H1 (cell line): ENCODE results near the gene APBA2. TPM values are rescaled to one million over a fixed set of nuclear protein-coding genes. Genes with fewer than 3 reads are reported as not detected.

Source experiments
- CTCF ChIA-PET: fragments of 300-600 bp; sonication (Branson Sonifier 250); formaldehyde crosslinking; loops from one replicate; lab custom pipeline; 2021; ENCODE audit not compliant: partially characterized antibody; lab: Charles Lee
- POLR2A ChIA-PET: fragments of 300-600 bp; sonication (Branson Sonifier 250); formaldehyde crosslinking; loops from one replicate; lab custom pipeline; 2021; ENCODE audit warnings: inconsistent platforms; ENCODE audit not compliant: partially characterized antibody; lab: Charles Lee
- DNase-seq, 2 experiments: peaks; one replicate each; pipeline versions ENCODE4 v3.0.0 to v3.0.0-alpha.2; 2010 to 2022; ENCODE audit warnings: low spot score in 2 of 2, low read depth in 1 of 2, mixed read lengths in 1 of 2
- FAIRE-seq: peaks from 2 replicates; lab custom pipeline; 2011; peaks lifted over from hg19 to GRCh38; lab: Jason Lieb, UNC
- H2AFZ ChIP-seq: 2 replicates; pipeline ENCODE4 v1.8.1; 2012; ENCODE audit warnings: low read length, inconsistent platforms
- H2AK5ac ChIP-seq: 2 replicates; pipeline ENCODE4 v1.6.1; 2013; ENCODE audit warnings: low read depth, low read length
- H2BK120ac ChIP-seq: replicated peaks from 2 replicates; pipeline ENCODE3; 2013; ENCODE audit warnings: low read depth, low read length, inconsistent platforms
- H2BK12ac ChIP-seq: 2 replicates; pipeline ENCODE4 v1.6.1; 2013; ENCODE audit warnings: low read depth, low read length
- H2BK15ac ChIP-seq: 2 replicates; pipeline ENCODE4 v1.6.1; 2013; ENCODE audit warnings: low read length
- H2BK20ac ChIP-seq: 2 replicates; pipeline ENCODE4 v1.6.1; 2013; ENCODE audit warnings: low read length
- H2BK5ac ChIP-seq: 2 replicates; pipeline ENCODE4 v1.6.1; 2013; ENCODE audit warnings: low read depth, low read length
- H3K14ac ChIP-seq: 2 replicates; pipeline ENCODE4 v1.6.1; 2013; ENCODE audit warnings: inconsistent platforms; ENCODE audit not compliant: insufficient read length
- H3K18ac ChIP-seq: 2 replicates; pipeline ENCODE4 v1.6.1; 2013; ENCODE audit warnings: low read length; ENCODE audit errors: extremely low read depth
- H3K23ac ChIP-seq: 2 replicates; pipeline ENCODE4 v1.6.1; 2013; ENCODE audit warnings: inconsistent platforms; ENCODE audit not compliant: insufficient read length
- H3K23me2 ChIP-seq: 2 replicates; pipeline ENCODE4 v1.6.1; 2013; ENCODE audit warnings: low read depth, low read length
- H3K27ac ChIP-seq: 2 replicates; pipeline ENCODE4 v1.6.1; 2011; ENCODE audit warnings: low read depth, low read length, inconsistent platforms
- H3K27me3 ChIP-seq, 4 experiments: replicated peaks in 1 of 4; 1 replicate in 1 of 4; 2 replicates in 3 of 4; pipeline versions ENCODE4 v1.6.1 to v1.8.1; 2011 to 2013; ENCODE audit warnings: low read length in 3 of 4, mild to moderate bottlenecking in 3 of 4, inconsistent platforms in 2 of 4, mixed read lengths in 2 of 4, moderate library complexity in 1 of 4; ENCODE audit not compliant: control insufficient read depth in 3 of 4, insufficient read depth in 3 of 4; ENCODE audit errors: extremely low read depth in 1 of 4
- H3K36me3 ChIP-seq, 4 experiments: 2 replicates each; pipeline versions ENCODE4 v1.6.1 to v1.8.1; 2011 to 2013; ENCODE audit warnings: mild to moderate bottlenecking in 4 of 4, low read length in 3 of 4, moderate library complexity in 2 of 4, control low read depth in 1 of 4, inconsistent platforms in 1 of 4; ENCODE audit not compliant: insufficient read depth in 4 of 4, control insufficient read depth in 2 of 4
- H3K4ac ChIP-seq: replicated peaks from 2 replicates; pipeline ENCODE3; 2013; ENCODE audit warnings: low read length, low read depth, mixed read lengths, inconsistent platforms; ENCODE audit not compliant: insufficient read length
- H3K4me1 ChIP-seq, 4 experiments: replicated peaks in 1 of 4; 1 replicate in 1 of 4; 2 replicates in 3 of 4; pipeline versions ENCODE4 v1.6.1 to v1.8.1; 2011 to 2013; ENCODE audit warnings: low read length in 3 of 4, inconsistent platforms in 2 of 4, mixed read lengths in 1 of 4; ENCODE audit not compliant: insufficient read depth in 4 of 4, control insufficient read depth in 3 of 4
- H3K4me2 ChIP-seq, 2 experiments: 2 replicates each; pipeline versions ENCODE4 v1.6.1 to v1.8.1; 2011 to 2013; ENCODE audit warnings: low read depth in 2 of 2, low read length in 2 of 2, control low read depth in 1 of 2, inconsistent platforms in 1 of 2, mild to moderate bottlenecking in 1 of 2; ENCODE audit not compliant: insufficient read depth in 1 of 2
- H3K4me3 ChIP-seq, 4 experiments: fragments of 200-600, 300-600 bp in 1 of 4; sonication (generic), shearing (Covaris generic), sonication (Bioruptor Twin) in 1 of 4; 2 replicates each; pipeline versions ENCODE4 v1.5.1 to v1.8.1; 2011 to 2016; ENCODE audit warnings: low read length in 4 of 4, low read depth in 3 of 4, control low read depth in 2 of 4, inconsistent platforms in 2 of 4, mild to moderate bottlenecking in 2 of 4, mixed read lengths in 1 of 4, moderate library complexity in 1 of 4; ENCODE audit not compliant: insufficient read depth in 2 of 4; ENCODE audit errors: extremely low read depth in 1 of 4
- H3K56ac ChIP-seq: replicated peaks from 2 replicates; pipeline ENCODE3; 2013; ENCODE audit warnings: low read depth, mild to moderate bottlenecking, mixed read lengths, low read length, inconsistent platforms; ENCODE audit not compliant: insufficient read length
- H3K79me1 ChIP-seq: 2 replicates; pipeline ENCODE4 v1.6.1; 2013; ENCODE audit warnings: low read depth, low read length, control low read depth
- H3K79me2 ChIP-seq, 2 experiments: 2 replicates each; pipeline versions ENCODE4 v1.6.1 to v1.8.1; 2012 to 2013; ENCODE audit warnings: low read length in 2 of 2, mild to moderate bottlenecking in 2 of 2, inconsistent platforms in 1 of 2; ENCODE audit not compliant: insufficient read depth in 2 of 2, control insufficient read depth in 1 of 2
- H3K9ac ChIP-seq, 4 experiments: replicated peaks in 1 of 4; 1 replicate in 1 of 4; 2 replicates in 3 of 4; pipeline versions ENCODE4 v1.6.1 to v1.8.1; 2011 to 2013; ENCODE audit warnings: low read depth in 3 of 4, low read length in 3 of 4, control low read depth in 2 of 4, mild to moderate bottlenecking in 2 of 4, moderate library complexity in 2 of 4, inconsistent platforms in 1 of 4; ENCODE audit errors: extremely low read depth in 1 of 4
- H3K9me3 ChIP-seq, 2 experiments: 2 replicates each; pipeline versions ENCODE4 v1.6.1 to v1.8.1; 2012 to 2013; ENCODE audit warnings: mild to moderate bottlenecking in 2 of 2, moderate library complexity in 2 of 2, control low read depth in 1 of 2, inconsistent platforms in 1 of 2, low read depth in 1 of 2, low read length in 1 of 2, mixed read lengths in 1 of 2; ENCODE audit not compliant: insufficient read depth in 2 of 2
- H4K20me1 ChIP-seq, 2 experiments: replicated peaks in 1 of 2; 2 replicates each; pipeline versions ENCODE3 to v1.8.1; 2011 to 2013; ENCODE audit warnings: inconsistent platforms in 2 of 2, low read length in 2 of 2, mild to moderate bottlenecking in 1 of 2; ENCODE audit not compliant: insufficient read depth in 2 of 2, control insufficient read depth in 1 of 2
- H4K5ac ChIP-seq: 2 replicates; pipeline ENCODE4 v1.6.1; 2013; ENCODE audit warnings: low read length, low read depth, mixed read lengths, inconsistent platforms; ENCODE audit not compliant: insufficient read length
- H4K8ac ChIP-seq: 2 replicates; pipeline ENCODE4 v1.8.0; 2013; ENCODE audit warnings: mild to moderate bottlenecking, moderate library complexity, low read length, inconsistent platforms; ENCODE audit not compliant: insufficient read depth; ENCODE audit errors: extremely low read depth
- H4K91ac ChIP-seq: replicated peaks from 2 replicates; pipeline ENCODE3; 2013; ENCODE audit warnings: low read length, mixed read lengths, inconsistent platforms; ENCODE audit not compliant: insufficient read length
- BACH1 ChIP-seq: IDR thresholded peaks from 2 replicates; pipeline ENCODE4 v1.6.1; 2012; ENCODE audit warnings: low read length, improper control_type of control experiment
- EZH2 ChIP-seq: fragments of 200-600 bp; sonication (generic); IDR thresholded peaks from 2 replicates; pipeline ENCODE4 v1.7.1; 2012; ENCODE audit warnings: low read depth, mild to moderate bottlenecking, moderate library complexity, low read length, inconsistent platforms; ENCODE audit not compliant: severe bottlenecking
- HDAC2 ChIP-seq, 2 experiments: fragments of 300-600 bp in 1 of 2; sonication (generic) in 1 of 2; IDR thresholded peaks; 2 replicates each; pipeline ENCODE4 v1.6.1; 2011 to 2012; ENCODE audit warnings: low read depth in 2 of 2, low read length in 2 of 2, mild to moderate bottlenecking in 2 of 2, moderate library complexity in 2 of 2, borderline replicate concordance in 1 of 2, inconsistent platforms in 1 of 2
- JUND ChIP-seq: IDR thresholded peaks from 2 replicates; pipeline ENCODE4 v1.6.1; 2011; ENCODE audit warnings: mild to moderate bottlenecking, improper control_type of control experiment, low read length
- MAFK ChIP-seq: IDR thresholded peaks from 2 replicates; pipeline ENCODE4 v1.6.1; 2012; ENCODE audit warnings: low read depth, mild to moderate bottlenecking, improper control_type of control experiment, low read length
- POU5F1 ChIP-seq: IDR thresholded peaks from 2 replicates; pipeline ENCODE4 v1.6.1; 2011; ENCODE audit warnings: low read depth, mild to moderate bottlenecking, low read length, moderate library complexity
- RFX5 ChIP-seq: IDR thresholded peaks from 2 replicates; pipeline ENCODE4 v1.6.1; 2011; ENCODE audit warnings: low read depth, low read length, improper control_type of control experiment, borderline replicate concordance
- RXRA ChIP-seq: IDR thresholded peaks from 2 replicates; pipeline ENCODE4 v1.6.1; 2011; ENCODE audit warnings: low read depth, mild to moderate bottlenecking, low read length, moderate library complexity; ENCODE audit not compliant: insufficient read depth
- SAP30 ChIP-seq: fragments of 300-600 bp; sonication (generic); IDR thresholded peaks from 2 replicates; pipeline ENCODE4 v1.7.1; 2012; ENCODE audit warnings: low read length, moderate library complexity, mild to moderate bottlenecking, inconsistent platforms; ENCODE audit not compliant: insufficient read depth, insufficient replicate concordance
- SP2 ChIP-seq: IDR thresholded peaks from 2 replicates; pipeline ENCODE4 v1.6.1; 2012; ENCODE audit warnings: mild to moderate bottlenecking, low read length, inconsistent platforms
- TCF12 ChIP-seq: IDR thresholded peaks from 2 replicates; pipeline ENCODE4 v1.6.1; 2011; ENCODE audit warnings: low read depth, mild to moderate bottlenecking, low read length
- WGBS, 2 experiments: shearing (Covaris generic) in 1 of 2; methylation state at CpG; one replicate each; pipeline versions ENCODE4 v1.1.6 to v1.1.7; 2013 to 2015; ENCODE audit warnings: low lambda C conversion rate in 2 of 2, mixed read lengths in 2 of 2, inconsistent platforms in 1 of 2, low coverage in 1 of 2, missing lambda C conversion rate in 1 of 2; ENCODE audit not compliant: insufficient replicate concordance in 2 of 2, insufficient coverage in 1 of 2, insufficient read length in 1 of 2; ENCODE audit errors: extremely low coverage in 1 of 2, missing lambda C conversion rate in 1 of 2; 5-methylcytosine and 5-hydroxymethylcytosine counted together
- polyA plus RNA-seq, 7 experiments: library from polyadenylated mRNA; depleted of rRNA in 3 of 7; stranded (reverse) in 5 of 7; unstranded in 2 of 7; fragments of >200 nt in 5 of 7; fragments of 200-250 nt in 2 of 7; gene quantifications; 1 replicate in 5 of 7; 2 replicates in 1 of 7; 4 replicates in 1 of 7; pipeline versions ENCODE4 v1.2.1 to v1.2.3, GENCODE V29; 2011 to 2013; ENCODE audit warnings: missing spikeins in 2 of 7, mixed read lengths in 2 of 7
- total RNA-seq: library from RNA; stranded (reverse); fragmentation: NEBNext Ultra II Directional; extraction: Animal tissue kit (Norgen Biotek cat#: 25700); gene quantifications from 2 replicates; pipeline ENCODE4 v1.2.1, GENCODE V29; 2021

APBA2 gene
- total and polyA plus RNA-seq, 2 of the 8 experiments (the other 6 are each of a cell fraction or from before 2014, with no cell fraction given) = 15.5 to 19.0 TPM

GRCh38 chr15:29092376-29093064 is 206.7 kb downstream of the APBA2 start:
- Histone ChIP-seq H3K79me1 (no peaks in the 10 kb centered on the region), H3K27ac (no peak overlapping the region), H3K4me1 (peaks cover 0 to 3% (median 2%) of the 10 kb centered on the region in 4 experiments; a peak in 2 of 7 replicates), H3K18ac (no peak overlapping the region), H3K23ac (no peak overlapping the region), H3K36me3 (no peaks in the 10 kb centered on the region), H2BK20ac (no peak overlapping the region), H3K23me2 (no peaks in the 10 kb centered on the region), H3K4me2 (no peak overlapping the region), H3K4ac (no peak overlapping the region), H2AFZ (no peak overlapping the region), H3K14ac (no peak overlapping the region), H3K4me3 (no peak overlapping the region), H3K79me2 (no peaks in the 10 kb centered on the region), H3K9ac (no peak overlapping the region), H4K5ac (no peak overlapping the region), H4K20me1 (no peaks in the 10 kb centered on the region), H3K9me3 (no peaks in the 10 kb centered on the region), H4K91ac (no peak overlapping the region), H2AK5ac (no peak overlapping the region), H4K8ac (no peak overlapping the region), H2BK5ac (0 out of 2 replicates have a peak overlapping the region, but pooled peaks have one; percentile 30), H3K56ac (no peak overlapping the region), H2BK15ac (no peak overlapping the region), H2BK12ac (no peak overlapping the region), H3K27me3 (no peaks in the 10 kb centered on the region), H2BK120ac (no peak overlapping the region)
- no peak for DNase-seq
- 90% methylated on average over 14 of the region's 14 CpGs; no CpG with 5 or more reads in 1 of the 2 experiments for WGBS, 2 experiments
- no peak for FAIRE-seq
- ChIA-PET POLR2A (no interaction called here), CTCF (interaction anchor here (1.0 to 8.8 kb wide), 10 partner anchors 11 to 172 kb away, joined by 3 to 90 read pairs (median 46); no protein-coding TSS in a partner anchor)
- no peak for TF ChIP-seq RFX5
- TF ChIP-seq RXRA = no peak
- no peak for TF ChIP-seq BACH1
- TF ChIP-seq JUND = no peak
- no peak for TF ChIP-seq EZH2
- TF ChIP-seq MAFK = no peak
- no peak for TF ChIP-seq POU5F1
- TF ChIP-seq HDAC2 (IDR thresholded peaks at IDR 0.05; ENCODE audit: borderline replicate concordance in 1 of 2, low read depth in 2 of 2, low read length in 2 of 2) = no peak
- TF ChIP-seq SAP30 = no peak
- no peak for TF ChIP-seq SP2
- TF ChIP-seq TCF12 = no peak
